Activated CD8-positive, alpha-beta memory T cell treated with anti-CD3 and anti-CD28 coated beads for 1 hour (primary cell): ENCODE measurements around the gene RIF1.

ENCODE experiments used
- DNase-seq, 2 donors: peaks; one replicate each; pipeline ENCODE4 v3.0.0-alpha.2; 2020; ENCODE audit warnings: low read depth in 1 of 2; ENCODE audit errors: extremely low read depth in 1 of 2

The RIF1 gene

DNA sequence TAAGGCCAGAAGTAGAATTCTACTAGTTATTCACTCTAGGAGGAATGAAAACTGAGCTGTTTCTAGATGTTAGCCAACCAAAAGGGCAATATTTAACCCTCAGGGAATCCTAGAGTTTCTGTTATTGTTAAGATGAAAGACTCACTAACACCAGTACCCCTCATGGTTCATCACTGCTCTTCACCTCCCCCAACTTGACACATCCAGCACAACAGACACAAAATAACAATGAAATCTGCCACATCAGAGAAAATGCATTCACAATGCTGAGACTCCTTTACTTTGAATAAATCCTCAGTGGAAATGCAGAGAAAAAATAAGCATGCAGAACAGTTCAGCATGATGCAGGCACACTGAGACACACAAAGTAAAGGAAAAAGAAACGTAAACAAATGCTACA lies 111.3 kb downstream of the RIF1 start:
- no peak for DNase-seq

DNA sequence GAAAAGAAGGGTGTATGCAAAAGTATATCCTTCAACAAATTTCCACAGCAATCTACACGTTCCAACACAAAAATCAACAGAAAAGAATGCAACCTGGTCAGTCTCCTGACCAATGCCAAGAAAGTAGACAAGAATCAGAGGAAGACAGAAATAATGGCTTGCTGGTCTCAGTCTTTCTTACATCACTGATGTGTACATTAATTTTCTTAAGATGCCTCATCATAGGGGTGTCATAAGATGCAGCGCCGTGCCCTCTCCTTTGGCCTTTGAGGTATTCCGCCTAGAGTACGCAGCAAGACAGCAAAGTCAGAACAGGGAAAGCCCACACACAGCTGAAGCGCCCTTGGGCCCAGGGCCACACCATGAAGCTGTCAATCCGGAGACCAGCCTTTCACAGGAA lies 112.9 kb downstream of the RIF1 start:
- no peak for DNase-seq

DNA sequence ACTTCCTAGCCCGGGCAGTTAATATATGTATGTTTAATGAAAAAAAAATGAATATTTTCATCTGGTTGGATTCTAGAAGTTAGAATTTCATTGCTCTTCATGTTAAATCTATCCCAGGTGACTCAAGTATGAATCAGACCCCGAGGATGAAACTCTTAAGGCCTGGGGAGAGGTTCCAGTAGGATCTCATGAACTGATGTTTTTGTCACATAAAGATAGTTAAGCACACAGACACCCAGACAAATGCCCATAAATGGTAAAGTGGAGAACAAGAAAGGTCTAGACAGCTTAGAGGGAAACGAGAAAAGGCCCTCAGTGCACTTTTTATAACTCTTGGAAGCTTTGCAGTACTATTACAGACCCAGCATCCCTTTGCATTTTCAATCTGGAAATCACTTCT lies 114.1 kb downstream of the RIF1 start:
- DNase-seq, result no peak

DNA sequence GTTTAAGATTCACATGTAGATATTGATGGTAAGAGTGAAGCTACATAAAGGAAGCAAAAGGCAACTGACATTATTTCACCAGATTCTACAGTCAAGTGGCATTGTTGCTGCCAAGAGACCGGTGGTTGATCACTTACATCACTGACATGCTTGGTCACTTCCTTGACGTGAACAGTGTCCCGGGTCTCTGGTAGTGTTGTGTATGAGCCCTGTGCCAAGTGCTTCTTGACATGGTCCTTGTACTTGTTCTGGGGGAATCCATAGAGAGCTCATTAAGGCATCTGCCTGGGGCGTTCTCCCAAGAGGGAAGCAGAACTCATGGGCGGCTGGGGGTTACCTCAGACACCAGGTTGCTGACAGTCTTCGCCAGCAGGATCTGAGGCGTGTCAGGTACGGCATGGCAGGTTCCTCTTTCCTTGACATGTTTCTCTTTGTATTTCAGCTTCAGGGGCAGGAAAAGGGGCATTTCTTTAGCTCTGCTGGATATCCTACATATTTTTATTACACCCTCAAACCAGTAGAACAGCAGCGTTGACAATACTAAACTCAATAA lies 116.2 kb downstream of the RIF1 start:
- no peak for DNase-seq

DNA sequence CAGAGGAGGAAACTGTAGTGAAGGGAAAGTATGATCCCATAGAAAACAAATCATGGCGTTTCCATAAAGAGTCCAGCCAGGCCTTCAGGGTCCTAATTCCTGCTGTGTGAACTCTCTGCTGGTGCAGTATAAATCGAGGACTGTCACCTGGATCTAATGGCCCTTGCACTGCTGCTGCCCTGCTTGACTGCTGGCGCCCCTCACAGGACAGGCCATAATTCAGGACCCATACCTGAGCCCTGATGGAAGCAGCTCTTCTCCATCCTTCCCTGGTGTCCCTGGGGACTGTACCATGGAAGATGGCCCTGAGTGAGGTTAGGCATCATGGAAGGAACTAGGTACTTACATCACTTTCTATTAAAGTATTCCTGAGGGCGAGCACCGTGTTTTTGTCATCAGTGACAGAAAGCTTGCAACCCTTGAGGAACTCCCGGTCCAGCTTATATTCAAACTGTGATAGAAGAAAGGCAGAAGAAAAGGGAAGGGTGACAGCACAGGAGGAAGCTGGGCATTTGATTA lies 116.9 kb downstream of the RIF1 start:
- no peak for DNase-seq
